NK-92 (cell line): ENCODE results near the gene PLCB4.

Experiments
- DNase-seq: peaks from one replicate; lab custom pipeline; 2025; ENCODE audit not compliant: unreplicated experiment; lab: John Stamatoyannopoulos, UW

The PLCB4 gene

DNA sequence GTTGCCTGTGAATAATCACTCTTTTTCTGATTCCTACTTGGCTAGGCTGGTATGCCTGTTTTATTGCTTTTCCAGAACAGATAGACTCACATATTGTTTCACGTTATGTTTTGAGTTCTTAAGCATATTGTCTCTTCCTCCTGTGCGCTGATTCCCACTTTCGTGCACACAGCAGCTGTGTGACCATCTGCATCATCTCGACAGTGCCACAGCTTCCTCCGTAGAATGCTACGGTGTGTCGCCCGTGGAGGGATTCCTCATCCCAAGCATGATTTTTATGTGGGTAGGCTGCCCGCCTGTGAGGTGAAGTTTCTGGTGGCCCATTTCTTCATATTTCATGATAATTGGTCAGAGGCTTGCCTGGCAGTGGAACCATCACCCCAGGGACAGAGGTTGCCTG is 31.8 kb downstream of the PLCB4 start:
- DNase-seq, result no peak

DNA sequence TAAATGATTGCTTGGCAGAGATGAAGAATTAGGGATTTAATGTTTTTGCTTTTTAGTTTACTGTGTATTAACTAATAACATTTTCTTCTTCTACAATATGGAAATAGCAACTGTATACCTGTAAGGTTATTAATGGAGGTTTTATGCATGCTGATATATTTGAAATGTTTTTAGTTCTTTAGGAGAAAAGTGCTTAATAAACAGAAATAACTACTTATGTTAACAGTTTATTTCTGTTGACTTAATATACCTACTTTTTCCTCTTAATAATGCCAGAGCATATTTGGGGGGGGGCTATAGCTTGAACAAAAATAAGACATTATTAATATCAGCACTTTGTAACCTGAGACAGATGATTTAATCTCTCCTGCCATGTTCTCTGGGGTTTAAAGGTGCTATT is 33.6 kb downstream of the PLCB4 start:
- no peak for DNase-seq

DNA sequence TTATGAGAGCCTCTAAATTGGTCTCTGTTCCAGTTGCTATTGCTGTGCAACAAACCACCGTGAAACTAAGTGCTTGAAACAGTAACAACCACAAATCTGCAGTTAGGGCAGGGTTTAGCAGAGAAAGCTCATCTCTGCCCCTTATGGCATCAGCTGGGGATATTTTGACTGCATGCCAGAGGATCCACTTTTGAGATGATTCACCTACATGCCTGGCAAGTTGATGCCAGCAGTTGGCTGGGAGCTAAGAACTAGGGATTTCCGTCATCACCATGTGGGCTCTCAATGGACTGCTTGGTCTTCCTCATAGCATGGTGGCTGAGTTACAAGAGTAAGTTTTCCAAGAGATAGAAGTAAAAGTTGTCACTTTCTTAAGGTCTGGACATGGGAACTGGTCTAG is 35.1 kb downstream of the PLCB4 start:
- no peak for DNase-seq

DNA sequence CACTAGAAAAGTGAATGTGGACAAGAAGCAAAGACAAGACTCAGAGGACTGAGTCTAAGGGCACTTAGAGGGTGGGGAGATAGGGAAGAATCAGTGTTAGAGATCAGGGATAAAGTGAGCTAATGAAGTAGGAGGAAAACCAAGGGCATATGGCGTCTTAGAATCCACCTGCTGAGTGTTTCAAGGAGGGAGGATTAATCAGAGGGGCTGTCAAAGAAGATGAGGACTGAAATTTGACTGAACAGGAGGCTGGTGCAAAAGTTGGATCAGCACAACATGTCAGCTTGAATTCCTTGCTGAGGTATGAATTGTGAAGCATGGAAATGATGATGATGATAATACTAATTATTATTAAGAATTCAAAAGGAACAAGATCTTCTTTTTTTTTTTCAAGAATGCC is 39.4 kb downstream of the PLCB4 start:
- DNase-seq, result no peak

DNA sequence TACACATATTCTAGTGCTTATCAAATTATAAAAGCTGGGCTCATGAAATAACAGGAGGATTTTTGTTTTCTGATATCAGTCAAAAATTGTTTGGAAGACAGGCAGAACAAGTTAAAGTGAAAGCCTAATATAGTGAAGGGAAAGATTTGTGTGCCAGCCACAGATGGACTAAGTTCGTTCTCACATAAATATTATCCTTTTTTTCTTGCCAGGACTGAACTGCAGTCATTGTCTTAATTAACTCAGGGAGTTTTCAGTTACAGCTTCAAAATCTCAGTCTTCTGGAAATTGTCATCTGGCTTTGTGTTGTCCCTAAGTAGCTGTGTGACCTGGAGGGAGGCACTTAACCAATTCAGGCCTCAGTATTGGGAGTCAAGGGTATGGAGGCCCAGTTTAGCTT is 40.7 kb downstream of the PLCB4 start:
- DNase-seq, result no peak

DNA sequence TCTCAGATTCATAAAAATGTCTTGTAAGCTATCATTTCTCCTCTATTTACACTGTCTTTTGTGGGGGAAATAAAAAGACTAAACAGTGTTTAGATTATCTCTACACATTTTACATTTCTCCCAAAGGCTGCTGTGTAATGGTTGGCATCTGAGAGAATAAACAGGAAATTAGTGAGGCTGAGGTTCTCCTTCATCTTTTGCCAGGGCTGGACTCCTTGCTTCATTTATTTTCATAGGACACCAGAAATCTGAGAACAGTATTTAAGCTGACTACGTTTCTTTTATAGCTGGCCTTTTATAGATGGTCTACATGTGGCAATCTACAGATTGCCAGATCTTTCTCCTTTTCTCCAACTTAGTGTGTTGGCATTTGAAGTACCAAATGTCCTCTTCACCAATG is 41.5 kb downstream of the PLCB4 start:
- no peak for DNase-seq

DNA sequence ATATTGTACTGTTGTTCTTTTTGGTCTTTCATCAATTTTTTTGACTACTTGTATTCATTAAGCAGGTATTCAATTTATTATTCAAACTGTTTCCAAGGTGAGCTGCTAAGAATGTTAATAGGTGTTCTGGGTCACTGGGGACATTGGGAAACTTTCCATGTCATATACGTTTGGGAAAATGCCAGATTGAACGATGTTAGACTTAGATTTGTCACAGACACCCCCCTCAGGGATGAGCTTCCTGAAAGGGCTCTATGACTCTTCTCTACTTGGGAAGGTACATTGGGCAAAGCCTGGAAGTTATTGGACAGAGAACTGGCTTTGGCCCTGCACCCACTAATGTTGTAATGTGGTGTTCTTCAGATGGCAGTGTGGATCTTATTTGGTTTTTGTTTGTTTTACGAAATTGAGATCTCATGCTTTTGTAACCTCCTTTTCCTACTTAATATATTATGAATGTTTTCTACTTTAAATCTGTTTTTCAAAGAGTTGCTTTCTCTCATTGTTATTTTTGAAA is 42.1 kb downstream of the PLCB4 start:
- no peak for DNase-seq

DNA sequence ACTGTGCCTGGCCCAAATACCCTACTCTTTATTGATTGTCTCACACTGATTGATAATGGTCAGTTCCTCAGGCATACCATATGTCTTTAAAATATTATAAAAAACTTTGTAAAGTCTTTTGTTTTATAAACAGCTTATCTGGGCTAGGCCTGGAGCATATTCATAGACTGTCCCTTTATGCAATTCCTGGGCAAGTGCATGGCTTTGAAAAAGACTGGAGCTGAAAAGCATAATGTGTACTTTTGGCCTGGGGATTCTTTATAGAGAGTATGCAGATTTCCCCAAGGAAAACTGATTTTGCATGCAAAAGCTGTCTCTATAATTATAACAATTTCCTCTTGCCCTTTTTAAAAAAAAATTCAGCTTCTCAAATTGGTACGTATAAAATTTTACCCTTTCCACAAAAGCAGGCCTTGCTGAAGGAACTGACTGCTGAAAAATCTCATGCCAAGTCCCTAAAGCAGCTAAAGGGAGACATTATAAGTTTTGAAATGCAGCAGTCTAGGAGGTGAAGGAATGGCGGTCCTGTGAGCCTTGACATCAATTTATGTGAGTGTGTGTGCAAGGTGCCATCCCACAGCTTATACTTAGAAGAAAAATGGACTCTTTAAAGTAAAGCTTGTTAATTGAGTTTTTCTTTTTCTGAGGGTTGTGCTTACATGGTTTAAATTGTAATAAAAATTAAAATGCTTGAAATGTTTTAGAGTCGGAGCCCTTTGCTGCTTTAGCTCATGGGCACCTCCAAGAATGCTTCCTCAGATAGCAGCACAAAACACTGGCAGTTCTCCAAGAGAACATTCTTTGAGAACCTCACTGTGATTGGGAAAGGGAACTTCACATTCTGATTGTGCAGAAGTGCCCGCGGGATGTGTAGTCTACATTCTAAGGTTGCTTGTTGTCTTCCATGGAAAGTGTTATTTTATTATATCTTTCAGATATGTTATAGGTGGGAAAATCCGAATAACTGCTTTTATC is 43.9 kb downstream of the PLCB4 start:
- DNase-seq, result no peak

DNA sequence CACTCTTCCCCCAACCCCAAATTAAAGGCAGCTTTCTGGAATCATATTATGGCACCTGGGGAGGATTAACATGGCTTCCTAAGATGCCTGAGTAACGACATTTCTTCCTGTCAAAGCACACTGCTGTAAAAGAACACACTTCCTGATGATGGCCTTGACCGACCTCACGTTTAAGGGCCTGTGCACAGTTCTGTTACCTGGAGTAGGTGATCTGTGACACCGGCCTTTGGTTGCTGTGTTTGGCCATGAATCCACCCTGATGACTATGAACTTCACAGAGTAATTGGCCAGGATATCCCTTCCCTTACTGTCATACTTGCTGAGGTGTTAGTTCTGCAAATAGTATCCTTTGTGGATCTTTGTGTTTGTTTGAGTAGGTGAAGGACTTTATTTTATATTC is 45.8 kb downstream of the PLCB4 start:
- DNase-seq, result no peak

DNA sequence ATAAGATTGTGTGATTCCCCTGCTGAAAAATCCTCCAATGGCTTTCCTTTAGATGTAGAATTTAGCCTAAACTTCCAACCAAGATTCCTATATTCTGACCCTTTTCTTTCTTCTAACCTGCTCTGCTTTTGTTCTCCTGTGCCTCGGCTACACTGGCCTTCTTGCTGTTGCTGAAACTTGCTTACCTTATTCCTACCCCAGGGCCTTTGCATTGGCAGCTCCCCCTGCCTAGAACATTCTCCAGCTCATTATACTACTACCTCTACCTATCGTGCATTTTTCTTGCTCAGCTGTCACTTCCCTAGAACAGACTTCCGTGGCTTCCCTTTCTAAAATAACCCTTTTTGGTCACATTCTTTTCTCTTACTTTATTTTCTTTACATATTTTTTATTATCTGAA is 48.7 kb downstream of the PLCB4 start:
- no peak for DNase-seq

DNA sequence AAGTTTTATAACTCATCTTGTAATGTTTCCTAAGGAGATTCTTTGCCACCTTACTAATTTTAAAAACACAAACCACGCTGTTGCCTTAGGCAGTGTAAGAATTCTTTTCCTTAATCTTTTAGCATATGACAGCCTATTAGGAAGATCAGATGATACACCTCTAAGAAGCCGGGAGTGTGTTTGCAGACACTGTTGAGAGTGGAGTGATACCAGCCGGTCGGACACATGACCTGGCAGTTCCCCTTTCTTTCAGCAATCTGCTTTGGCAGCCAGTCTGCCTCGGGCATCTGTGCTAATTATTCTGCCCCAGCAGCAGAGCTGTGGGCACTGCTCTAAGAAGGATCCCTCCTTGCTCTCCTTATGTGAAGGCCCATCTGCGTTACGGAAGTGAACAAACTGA is 50.9 kb downstream of the PLCB4 start:
- no peak for DNase-seq

DNA sequence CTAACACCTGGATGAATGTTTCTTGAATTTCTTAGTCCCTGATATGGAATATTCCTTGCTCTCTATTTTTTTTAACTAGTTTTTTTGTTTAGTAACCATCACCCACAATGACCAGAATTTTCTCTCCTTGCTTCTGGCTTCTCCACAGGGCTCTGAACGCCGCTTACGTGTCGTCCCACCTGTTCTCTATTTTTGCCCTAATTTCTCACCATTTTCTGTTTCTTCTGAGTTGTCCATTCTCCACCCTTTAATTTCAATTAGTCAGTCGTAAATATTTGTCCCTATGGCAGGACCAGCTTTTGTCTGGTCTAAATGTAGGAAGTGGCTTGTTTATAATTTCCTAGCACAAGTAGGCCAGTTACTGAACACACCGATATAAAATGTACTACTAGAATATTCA is 52.3 kb downstream of the PLCB4 start:
- no peak for DNase-seq

DNA sequence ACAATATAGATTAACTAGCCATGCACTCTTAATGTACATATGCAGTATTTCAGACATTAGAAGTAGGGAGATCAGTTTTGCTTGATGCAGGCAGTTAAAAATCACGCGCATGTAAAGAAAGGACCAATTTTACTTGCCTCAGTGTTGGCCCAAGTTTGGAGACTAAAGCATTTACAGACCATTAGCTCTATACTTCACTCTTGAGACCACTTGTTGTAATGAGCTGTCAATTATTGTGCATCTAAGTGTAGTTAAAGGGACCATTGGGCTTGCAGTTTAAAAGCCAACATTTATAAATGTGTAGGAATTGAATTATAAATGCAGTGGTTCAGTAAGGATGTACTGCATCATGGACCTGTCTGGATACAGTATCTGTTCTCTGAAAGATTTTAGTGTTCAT is 53.7 kb downstream of the PLCB4 start:
- no peak for DNase-seq

DNA sequence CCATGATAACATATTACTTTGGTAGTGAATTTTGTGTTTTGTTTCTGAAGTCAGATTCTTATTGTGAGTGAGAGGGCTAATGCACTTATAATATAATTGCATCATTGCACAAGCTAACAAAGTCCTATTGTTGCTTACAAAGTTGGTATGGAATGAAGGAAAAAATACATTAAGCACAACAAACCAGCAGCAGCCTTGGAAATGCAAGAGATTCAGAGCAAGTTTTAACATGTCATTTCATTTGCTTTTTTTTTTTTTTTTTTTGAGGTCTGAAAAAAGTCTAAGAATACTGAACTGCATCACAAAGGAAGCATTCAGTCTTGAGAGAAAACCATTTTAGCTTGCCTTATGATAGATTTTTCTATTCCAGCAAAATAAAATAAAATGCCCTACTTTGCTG is 57.6 kb downstream of the PLCB4 start:
- DNase-seq, result no peak

DNA sequence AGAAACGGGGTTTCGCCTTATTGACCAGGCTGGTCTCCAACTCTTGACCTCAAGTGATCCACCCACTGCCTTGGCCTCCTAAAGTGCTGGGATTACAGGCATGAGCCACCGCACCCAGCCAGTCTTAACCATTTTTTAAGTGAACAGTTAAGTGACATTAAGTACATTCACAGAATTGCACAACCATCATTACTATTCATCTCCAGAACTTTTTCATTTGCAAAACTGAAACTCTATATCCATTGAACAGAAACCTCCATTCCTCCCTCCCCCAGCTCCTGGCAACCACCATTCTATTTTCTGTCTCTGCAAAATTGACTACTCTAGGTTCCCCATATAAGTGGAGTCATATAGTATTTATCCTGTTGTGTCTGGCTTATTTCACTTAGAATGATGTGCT is 59.7 kb downstream of the PLCB4 start:
- DNase-seq, result no peak

DNA sequence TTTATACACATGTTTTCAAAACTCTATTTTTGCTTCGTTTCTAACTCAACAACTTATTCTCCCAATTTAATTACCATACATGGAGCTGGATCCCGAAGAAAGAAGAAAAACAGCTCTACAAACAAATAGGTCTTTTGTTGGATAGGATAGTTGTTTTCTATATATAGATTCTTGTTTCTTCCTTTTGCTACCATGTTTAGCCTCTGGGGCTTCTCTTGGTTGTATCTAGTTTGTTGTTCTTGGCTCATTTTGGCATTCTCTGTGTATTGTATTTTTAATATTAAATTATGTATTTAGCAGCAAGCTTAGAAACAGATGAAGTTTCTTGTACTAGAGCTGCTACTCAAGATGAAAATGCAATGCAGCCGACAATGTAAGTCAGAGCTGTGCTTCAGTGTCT is 60.9 kb downstream of the PLCB4 start:
- DNase-seq, result no peak

DNA sequence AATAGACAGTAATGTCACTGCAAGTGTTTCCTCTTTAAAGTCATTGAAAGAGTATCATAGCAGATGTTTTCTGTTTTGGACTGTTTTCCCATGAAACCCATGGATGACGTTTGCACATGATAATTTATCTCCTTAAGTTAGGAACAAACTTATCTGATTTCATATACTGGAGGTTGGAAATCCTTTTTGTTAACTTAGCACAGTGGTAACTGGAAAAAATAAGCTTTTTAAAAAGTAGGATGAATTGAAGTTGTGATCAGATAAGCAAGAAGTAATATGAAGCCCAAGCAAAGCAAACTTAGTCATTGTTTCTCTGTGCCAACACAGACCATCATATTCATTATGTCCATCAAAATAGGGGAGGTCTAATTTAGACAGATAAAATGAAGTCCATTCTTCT is 61.6 kb downstream of the PLCB4 start:
- no peak for DNase-seq

DNA sequence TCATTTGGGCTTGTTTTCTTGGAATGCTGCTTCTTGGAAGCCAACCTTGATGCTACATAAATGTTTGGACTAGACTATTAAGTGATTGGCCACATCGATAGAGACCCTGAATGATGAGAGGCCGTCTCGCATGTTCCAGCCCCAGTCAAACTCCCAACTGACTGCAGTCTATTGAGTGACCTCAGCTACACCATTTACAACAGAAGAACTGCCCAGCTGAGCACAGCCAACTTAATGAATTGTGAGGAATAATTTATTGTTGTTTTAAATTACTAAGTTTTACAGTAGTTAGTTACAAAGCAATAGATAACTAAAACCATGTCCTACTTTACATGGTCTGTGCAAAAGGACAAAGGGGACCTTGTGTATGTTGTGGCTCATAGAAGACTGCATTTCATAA is 63.0 kb downstream of the PLCB4 start:
- no peak for DNase-seq

DNA sequence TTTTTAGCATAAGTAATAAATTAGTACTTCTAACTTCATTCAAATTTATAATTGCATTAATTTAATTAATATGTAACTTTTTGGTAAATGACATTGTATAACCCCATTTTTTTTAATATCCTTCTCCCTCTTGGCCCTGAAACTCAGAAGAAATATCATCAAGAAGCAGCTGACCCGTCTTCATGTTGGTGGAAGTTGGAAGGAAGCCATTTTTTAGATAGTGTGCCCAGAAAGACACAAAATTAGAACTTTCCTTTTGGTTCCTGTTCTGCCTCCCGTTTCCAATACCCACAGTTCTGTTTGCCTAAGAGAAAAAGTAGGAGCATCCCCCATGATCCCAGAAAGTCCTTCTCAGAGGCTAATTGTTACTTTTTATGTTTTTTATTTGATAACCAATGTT is 65.5 kb downstream of the PLCB4 start:
- no peak for DNase-seq

DNA sequence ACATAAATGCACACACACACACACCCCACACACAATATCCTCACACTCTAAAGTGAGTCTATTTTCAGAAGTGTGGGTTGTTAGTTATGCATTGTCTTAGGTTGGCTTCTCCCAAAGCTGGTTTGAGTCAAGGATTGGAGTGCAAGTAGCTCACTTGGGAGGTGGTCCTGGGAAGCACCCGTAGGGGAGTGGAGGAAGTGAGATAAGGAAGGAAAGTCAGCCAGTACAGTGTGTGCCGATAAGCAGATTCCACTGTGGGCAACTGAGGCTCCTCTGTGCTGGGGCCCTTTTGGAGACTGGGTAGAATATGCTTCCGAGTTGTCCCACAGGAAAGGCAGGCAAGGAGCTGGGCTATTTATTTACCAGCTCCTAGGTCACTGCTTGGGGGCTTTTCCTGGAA is 67.2 kb downstream of the PLCB4 start:
- no peak for DNase-seq

DNA sequence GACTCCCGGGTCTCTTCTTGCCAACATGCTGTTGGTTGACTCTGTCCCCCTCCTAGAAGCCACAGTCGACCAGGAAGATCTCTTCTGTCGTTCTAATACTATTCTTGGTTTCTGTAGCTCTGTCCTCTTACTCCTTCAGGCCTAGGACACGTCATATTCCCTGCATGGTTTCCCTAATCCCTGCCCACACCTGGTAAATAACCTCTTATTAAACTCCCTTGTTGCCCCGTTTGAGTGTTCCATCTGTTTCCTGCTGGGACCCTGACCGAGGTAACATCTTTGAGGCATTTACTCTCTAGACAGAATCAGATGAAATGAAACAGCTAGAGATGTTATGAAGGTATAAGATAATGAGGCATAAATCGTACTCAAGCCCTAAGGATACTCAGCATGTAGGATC is 68.1 kb downstream of the PLCB4 start:
- no peak for DNase-seq

DNA sequence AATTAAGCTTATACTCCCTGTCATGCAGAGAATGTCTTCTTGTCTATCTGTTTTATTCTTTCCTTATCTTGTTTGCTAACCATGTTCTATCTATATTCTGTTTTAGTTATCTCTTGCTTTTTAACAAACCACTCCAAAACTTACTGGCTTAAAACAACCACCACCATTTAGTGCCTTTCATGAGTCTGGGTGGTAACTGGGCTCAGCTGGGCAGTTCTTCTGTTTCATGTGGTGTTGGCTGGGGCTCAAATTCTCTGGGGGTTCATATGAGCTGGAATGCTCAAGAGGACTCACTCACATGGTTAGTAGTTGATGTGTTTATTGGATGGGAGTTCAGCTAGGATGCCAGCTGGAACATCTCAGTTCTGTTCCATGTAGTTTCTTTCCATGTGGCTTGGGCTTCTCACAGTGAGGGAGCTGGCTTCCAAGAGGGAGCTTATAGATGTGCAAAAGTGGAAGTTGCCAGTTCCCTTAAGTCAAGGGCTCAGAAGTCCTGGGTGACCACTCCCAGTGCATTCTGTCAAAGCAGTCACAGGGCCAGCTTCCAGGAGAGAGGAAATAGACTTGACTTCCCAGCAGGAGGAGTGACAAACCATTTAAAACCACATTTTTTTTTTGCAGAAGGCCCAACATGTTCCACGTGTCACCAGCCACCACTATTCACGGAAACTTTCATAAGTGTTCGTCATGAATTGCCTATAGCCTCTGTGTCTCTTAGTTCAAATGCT is 70.4 kb downstream of the PLCB4 start:
- no peak for DNase-seq
